ENCODE measurements around the gene KCTD1.

- TF ChIP-seq CTCF (conservative IDR thresholded peaks at IDR 0.05) (no peak), EZH2 (IDR thresholded peaks at IDR 0.05; ENCODE audit: low read depth) (no peak)
Measured at GRCh38 chr18:26561769-26562168, 13.4 kb upstream of the KCTD1 start.

All from PC-9 (cell line).